ENCODE data around the gene CCDC8.
"Not testable (repeated sequence)": the region's sequence is repeated elsewhere in the genome, so short reads cannot be mapped to it uniquely, and the experiment has no call there.

The CCDC8 gene, protein sequence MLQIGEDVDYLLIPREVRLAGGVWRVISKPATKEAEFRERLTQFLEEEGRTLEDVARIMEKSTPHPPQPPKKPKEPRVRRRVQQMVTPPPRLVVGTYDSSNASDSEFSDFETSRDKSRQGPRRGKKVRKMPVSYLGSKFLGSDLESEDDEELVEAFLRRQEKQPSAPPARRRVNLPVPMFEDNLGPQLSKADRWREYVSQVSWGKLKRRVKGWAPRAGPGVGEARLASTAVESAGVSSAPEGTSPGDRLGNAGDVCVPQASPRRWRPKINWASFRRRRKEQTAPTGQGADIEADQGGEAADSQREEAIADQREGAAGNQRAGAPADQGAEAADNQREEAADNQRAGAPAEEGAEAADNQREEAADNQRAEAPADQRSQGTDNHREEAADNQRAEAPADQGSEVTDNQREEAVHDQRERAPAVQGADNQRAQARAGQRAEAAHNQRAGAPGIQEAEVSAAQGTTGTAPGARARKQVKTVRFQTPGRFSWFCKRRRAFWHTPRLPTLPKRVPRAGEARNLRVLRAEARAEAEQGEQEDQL

DNA sequence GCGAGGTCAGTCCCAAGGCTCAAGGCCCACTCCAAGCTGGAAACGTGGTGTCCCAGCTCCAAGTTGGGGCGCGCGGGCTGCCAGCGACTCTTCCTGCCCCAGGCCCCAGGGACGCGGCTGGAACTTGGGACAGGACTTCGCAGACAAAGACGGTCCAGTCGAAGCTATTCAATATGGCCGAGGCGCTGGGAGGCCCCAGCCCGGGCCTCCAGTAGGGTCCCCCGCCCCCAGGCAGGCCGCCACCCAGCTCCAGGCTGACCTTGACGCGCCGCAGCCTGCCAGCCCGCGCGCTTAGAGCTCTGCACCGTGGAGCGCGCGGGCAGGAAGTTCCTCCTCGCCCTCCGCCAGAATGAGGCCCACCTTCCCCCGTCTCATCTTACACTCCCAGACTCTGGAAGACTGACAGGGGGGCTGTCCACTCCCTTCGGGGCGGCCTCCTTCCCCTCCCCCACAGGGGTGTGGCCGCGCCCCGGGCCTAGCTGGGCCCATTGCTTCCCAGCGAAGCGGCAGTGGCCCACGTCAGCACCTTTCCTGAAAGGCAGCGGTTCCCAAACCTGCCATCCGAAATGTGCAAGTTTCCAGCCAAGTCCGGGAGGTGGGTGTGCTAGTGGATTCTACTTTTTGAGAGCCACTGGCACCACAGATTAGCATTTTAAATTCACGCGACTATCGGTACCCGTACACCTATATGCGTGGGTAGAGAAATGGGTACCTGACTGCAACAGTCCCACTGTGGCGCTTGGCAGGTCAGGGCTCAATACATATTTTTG, at the start of gene CCDC8:
Gene CCDC8, minus strand, starts transcription at position 303 of the 770 bp plus-strand sequence. CDS start 754 bp downstream, outside the sequence.
- DNase-seq (ENCODE audit: low read depth in 2 of 2) = no peak

DNA sequence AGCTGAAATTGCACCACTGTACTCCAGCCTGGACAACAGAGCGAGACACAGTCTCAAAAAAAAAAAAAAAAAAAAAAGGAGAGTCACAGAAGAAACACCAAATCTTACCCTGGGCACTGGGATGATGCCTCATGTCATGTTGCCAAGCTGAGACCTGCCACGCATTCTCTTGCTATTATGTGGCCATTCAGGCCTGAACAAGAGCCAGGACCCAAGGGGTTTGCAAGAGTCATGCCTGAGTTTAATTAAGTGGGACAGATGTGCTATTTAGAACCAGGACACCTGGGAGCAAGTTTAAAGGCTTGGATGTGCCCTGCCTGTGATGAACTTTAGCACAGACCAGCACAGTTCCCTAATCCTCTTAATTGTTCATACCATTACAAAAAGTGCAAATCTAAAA, 48.2 kb upstream of the CCDC8 start:
- no peak for DNase-seq (ENCODE audit: low read depth in 2 of 2)

DNA sequence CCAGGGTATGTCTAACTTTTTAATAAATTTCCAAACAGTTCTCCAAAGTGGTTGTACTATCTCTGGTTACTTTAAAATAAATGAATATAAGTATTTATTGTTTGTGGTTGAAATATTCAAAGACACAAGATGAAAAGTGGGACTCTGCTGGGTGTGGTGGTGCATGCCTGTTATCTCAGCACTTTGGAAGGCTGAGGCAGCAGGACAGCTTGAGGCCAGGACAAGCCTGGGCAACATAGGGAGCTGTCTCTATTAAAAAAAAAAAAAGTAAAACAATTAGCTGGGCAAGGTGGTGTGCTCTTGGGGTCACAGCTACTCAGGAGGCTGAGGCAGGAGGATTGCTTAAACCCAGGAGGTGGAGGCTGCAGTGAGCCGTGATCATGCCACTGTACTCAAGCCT, 47.6 kb upstream of the CCDC8 start:
- no peak for DNase-seq (ENCODE audit: low read depth in 2 of 2)

DNA sequence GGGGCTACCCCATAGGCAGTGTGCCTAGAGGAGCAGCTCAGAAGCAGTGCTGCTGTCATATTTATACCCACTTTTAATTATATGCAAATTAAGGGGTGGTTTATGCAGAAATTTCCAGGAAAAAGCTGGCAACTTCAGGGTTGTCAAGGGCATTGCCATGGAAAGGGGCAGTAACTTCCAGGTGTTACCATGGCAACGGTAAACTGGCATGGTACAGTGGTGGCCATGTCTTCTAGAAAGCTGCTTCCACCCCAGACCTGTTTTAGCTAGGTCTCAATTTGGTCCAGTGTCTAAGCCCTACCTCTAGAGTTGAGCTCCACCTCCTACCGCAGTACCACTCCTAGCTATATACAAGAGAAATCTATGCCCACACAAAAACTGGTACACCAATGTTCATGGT, 46.7 kb upstream of the CCDC8 start:
- no peak for DNase-seq (ENCODE audit: low read depth in 2 of 2)

DNA sequence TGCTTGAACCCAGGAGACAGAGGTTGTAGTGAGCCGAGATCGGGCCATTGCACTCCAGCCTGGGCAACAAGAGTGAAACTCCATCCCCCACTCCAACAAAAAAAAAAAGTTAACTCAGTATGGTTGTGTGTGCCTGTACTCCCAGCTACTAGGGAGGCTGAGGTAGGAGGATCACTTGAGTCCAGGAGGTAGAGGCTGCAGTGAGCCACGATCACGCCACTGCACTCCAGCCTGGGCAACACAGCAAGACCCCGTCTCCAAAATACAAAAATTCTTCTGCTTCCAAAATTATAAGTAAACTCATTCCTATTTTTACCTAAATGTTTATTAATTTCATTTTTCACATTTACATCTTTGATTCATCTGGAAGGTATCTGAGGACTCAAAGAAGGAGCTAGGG, 43.6 kb upstream of the CCDC8 start:
- no peak for DNase-seq (ENCODE audit: low read depth in 2 of 2)

DNA sequence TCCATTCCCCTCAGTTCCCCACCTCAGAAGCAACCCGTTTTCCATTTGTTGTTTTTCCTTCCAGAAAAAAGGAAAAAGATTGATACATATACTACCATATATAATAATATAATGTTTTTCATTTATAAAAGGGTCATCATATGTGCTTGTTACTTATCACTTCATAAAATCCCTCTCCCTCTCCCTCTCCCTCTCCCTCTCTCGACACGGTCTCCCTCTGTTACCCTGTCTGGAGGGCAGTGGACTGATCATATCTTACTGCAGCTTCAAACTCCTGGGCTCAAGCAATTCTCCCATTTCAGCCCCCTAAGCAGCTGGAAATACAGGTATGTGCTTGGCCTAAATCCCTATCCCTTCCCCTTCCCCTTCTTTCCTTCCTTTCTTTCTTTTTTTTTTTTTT, 40.9 kb upstream of the CCDC8 start:
- DNase-seq (ENCODE audit: low read depth in 2 of 2) = no peak

DNA sequence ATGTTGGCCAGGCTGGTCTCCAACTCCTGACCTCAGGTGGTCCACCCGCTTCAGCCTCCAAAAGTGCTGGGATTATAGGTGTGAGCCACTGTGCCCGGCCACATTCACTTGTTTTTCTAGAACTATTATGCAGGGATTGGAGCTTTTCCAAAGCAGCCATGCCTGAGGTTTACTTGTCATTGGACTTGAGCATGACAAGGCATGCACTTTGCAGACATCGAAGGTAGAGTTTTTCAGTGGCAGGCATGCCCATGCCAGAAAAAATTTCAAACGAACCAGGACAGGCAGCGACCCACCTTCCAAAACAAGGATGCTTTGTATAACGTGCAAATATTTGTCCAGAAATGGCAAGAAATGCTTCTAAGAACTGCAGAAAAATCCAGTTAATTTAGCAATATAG, 40.3 kb upstream of the CCDC8 start:
- no peak for DNase-seq (ENCODE audit: low read depth in 2 of 2)

DNA sequence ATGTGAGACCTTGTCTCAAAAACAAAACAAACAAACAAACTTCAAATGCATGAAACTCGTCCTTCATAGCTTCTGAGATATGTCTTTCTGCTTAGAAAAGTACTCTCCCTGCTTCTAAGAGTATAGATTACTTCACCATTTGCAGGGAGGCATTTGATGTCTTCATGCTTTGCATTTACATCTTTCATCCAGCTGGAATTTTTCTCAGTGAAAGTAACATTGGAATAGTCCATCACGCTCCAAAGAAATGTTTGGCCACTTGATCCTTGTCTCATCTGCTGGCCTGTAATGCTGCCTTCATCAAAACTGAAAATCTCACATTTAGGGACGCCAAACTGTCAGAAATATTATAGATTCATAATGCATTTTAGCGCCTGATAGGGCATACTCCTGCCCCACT, 38.8 kb upstream of the CCDC8 start:
- no peak for DNase-seq (ENCODE audit: low read depth in 2 of 2)

DNA sequence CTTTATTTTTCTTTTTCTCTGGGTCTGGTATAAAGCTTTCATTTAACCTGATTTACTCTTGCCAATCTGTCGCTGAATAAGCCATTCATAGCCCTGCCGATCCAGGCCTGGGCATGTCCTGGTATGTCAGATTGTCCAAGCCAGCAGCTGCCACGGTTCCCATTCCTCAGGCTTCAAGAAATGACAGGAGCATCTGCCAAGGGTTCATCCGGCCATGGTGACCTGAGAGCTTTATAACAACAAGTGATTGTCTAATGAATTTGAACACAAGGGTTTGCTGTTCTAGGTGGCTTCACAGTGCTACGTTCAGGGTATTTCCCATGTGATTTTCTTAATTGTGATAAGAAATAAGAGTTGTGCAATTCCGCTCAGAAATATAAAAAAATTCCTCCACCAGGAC, 38.0 kb upstream of the CCDC8 start:
- DNase-seq (ENCODE audit: low read depth in 2 of 2) = no peak

DNA sequence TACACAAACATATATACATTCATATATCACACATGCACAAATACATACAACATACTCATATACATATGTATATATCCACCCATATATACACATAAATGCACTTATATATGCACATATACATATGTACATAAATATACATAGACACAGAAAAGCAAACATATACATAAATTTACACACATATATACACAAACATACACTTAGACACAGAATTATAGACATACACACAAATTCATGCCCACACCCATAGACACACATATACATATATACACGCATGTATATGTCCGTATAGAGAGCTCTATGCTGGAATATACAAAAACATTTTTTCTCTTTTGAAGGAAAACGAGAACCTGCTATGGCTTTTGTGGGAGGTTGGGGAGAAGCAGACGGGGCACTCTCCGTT, 37.4 kb upstream of the CCDC8 start:
- DNase-seq (ENCODE audit: low read depth in 2 of 2) = no peak

DNA sequence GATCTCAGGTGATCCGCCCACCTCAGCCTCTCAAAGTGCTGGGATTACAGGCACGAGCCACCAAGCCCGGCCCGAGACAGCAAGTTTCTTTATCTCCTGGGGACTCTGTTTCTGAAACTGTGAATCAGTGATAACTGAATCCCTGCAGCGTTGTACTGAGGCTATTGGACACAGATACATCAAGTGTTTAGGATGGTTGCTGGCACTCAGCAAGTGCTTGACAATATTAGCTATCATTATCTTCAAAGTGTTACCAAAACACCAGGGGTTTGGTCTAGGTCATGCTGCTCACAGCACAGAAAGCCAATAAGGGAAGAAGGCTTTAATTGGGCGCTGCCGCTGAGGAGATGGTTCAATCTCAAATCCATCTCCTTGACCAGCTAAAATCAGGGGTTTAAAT, 35.9 kb upstream of the CCDC8 start:
- no peak for DNase-seq (ENCODE audit: low read depth in 2 of 2)

DNA sequence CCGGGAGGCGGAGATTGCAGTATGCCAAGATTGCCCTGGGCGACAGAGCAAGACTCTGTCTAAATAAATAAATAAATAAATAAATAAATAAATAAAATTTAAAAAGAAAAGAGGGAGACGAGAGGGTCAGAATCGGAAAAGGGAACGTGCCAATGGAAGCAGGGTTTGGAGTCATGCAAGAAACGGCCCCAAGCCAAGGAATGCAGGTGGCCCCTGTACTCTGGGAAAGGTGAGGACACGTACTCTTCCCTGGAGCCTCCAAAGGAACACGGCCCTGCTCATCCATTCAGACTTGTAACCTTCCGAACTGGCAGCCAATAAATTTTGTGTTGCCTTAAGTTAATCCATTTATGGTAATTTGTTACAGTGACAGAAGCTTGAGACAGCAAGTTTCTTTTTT, 35.2 kb upstream of the CCDC8 start:
- DNase-seq (ENCODE audit: low read depth in 2 of 2) = no peak

DNA sequence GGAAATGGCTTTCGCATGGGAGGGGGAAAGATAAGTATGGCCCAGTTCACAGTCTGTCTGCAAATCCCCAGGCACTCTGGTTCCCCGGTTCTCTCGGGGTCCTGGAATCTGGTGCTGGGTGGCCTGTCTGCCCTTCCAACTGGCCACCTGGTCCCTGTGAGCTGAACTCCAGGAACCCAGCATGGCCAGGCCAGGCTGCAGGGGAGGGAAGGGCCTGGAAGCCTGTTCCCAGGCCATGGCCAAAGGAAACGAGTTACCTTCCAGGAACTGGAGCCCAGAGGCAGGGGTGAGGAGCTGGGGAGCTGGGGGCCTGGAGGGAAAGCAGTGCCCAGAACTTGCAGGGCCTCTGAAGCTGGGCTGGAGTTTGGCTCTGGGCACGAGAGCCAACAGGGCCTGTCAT, 34.5 kb upstream of the CCDC8 start:
- DNase-seq (ENCODE audit: low read depth in 2 of 2) = no peak

DNA sequence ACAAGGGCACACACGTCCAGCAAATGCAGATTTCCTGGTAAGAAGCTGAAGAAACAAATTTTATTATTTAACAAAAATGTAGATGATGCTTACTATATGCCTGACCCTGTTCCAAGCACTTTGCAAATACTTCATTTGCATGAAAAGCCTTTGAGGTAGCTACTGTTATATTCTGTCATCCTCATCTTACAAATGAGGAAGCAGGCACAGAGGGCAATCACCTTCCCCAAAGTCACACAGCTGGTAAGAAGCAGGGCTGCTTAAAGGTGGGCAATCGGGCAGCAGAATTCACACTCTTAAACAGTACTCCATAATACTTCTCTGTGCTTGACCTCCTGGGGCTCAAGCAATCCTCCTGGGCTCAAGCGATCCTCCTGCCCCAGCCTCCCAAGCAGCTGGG, 33.6 kb upstream of the CCDC8 start:
- no peak for DNase-seq (ENCODE audit: low read depth in 2 of 2)

DNA sequence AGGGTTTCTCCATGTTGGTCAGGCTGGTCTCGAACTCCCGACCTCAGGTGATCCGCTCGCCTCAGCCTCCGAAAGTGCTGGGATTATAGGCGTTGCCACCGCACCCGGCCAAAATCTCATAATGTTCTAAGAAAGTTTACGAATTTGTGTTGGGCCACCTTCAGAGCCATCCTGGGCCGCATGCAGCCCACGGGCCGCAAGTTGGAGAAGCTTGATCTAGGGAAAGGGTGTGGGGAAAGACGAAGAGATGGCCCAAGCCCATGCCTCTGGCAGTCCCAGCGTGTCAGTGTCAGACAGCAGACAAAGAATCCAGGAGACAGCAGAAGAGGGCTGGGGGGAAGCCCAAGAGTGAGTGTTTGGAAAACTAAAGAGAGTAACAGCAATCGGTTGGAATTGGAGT, 32.7 kb upstream of the CCDC8 start:
- DNase-seq (ENCODE audit: low read depth in 2 of 2) = no peak

DNA sequence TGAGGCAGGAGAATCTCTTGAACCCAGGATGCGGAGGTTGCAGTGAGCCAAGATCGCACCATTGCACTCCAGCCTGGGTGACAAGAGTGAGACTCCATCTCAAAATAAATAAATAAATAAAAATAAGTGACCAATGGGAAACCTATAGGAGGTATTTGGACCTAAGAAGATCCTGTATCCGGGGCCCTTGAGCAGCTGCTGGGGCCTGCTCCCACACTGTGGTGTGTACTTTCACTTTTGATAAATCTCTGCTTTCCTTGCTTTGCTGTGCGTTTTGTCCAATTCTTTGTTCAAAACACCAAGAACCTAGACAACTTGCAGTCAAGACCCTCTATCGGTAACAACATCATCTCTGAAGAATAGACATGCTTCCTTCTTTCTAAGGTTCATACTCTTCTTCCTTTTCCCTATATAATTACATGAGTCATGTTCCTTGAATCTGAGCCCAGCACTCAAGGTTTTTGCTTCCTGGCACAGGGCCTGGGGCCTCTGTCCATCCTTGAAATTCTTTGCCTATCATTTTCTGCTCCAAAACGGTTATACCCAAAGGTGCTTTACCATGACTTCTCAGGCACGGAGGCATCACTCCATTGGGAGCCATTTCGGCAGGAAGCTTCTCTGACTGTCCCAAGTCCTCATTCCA, 29.6 kb upstream of the CCDC8 start:
- DNase-seq (ENCODE audit: low read depth in 2 of 2) = no peak

DNA sequence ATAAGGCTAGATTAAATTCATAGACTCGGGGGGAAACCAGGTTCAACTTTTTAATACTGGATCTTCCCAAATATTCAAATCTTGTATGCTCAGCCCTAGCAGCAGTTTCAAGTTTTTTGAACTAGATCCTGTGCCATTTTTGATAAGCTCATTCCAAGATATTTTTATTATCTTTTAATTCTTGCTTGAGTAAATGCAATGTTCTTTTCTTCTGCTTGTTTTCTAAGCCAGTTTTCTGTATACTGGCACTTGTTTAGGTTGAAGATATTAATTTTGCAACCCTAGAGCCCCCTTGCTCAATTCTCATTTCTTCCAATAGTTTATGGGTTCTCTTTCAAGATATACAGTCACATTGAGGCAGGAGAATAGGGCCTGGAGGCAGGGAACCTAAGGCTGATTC, 28.5 kb upstream of the CCDC8 start:
- DNase-seq (ENCODE audit: low read depth in 2 of 2) = no peak

DNA sequence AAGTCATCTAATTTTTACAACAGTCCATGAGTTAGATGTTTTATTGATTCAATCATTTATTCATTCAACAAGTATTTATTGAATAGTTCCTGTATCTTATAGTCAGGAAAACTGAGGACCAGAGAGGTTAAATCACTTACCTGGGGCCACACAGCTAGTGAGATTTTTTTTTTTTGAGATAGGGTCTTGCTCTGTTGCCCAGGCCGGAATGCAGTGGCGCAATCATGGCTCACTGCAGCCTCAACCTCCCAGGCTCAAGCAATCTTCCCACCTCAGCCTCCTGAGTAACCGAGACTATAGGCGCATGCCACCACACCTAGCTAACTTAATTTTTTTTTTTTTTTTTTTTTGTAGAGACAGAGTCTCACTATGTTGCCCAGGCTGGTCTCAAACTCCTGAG, 22.3 kb upstream of the CCDC8 start:
- not testable (repeated sequence) for DNase-seq (ENCODE audit: low read depth in 2 of 2)

DNA sequence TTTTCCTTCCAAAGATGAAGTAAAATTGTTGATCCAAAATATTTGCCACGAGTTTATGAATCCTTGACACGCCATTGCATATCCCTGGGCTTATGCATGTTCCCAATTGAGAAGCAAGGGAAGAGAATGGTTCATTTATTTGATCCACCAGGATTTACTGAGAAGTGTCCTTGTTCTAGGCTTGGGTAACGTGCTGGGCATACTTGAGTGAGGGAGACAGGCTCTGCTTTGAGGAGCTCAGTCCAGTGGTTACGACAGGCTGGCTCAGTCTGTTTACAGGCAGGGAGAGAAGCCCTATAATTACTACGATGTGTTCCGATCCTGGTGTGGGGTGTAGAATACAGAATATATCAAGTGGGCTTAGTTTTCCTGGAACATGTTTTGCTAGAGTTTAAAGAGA, 21.6 kb upstream of the CCDC8 start:
- DNase-seq (ENCODE audit: low read depth in 2 of 2) = no peak

DNA sequence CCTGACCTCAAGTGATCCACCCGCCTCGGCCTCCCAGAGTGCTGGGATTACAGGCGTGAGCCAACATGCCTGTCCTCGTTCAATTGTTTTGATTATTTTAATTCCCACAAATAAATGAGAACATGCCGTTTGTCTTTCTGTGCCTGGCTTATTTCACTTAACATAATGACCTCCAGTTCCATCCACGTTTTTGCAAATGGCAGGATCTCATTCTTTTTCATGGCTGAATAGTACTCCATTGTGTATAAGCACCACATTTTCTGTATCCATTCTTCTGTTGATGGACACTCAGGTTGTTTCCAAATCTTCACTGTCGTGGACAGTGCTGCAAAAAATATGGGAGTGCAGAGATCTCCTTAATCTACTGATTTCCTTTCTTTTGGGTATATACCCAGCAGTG, 20.1 kb upstream of the CCDC8 start:
- DNase-seq (ENCODE audit: low read depth in 2 of 2) = not testable (repeated sequence)

DNA sequence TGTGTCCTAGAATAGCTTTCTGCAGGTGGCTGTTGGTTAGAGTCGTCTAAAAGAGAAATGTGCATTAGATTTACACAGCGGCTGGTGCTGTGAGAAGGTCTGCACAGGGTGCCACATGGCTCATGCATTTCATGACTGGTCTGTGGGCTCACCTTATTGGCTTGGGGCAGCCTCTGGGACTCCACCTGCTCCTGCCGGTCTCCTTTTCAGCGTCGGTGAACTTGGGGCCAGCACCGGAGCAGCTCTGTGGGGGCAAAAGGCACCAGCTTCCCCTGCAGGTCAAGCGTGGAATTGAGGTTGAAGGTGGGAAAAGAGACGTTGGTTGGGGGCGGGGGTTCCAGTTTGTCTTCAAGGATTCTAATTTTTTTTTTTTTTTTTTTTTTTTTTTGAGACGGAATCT, 18.5 kb upstream of the CCDC8 start:
- DNase-seq (ENCODE audit: low read depth in 2 of 2) = no peak

DNA sequence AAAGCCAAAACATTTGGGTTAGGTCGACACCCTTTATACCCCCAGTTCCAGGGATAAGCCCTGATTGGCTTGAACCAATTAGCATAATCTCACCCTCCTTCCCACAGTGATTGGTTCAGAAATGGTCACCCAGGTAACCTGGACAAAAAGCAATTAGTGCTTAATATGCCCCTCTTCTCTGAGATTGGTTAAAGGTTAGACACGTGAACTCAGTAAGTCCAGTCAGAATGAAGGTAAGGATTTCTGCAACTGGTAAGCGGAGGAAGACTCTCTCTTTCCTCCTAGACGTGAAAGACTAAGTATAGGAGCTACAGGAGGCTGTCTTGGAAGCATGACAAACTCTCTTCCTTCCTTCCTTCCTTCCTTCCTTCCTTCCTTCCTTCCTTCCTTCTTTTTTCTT, 16.6 kb upstream of the CCDC8 start:
- no peak for DNase-seq (ENCODE audit: low read depth in 2 of 2)

Measured in activated CD4-positive, alpha-beta T cell treated with anti-CD3 and anti-CD28 coated beads for 24 hours (primary cell).